Measurements from ENCODE around the gene CPXM2. TPM values are rescaled to one million over a fixed set of nuclear protein-coding genes. Genes with fewer than 3 reads are reported as not detected.

CPXM2 gene
- total and polyA plus RNA-seq, 4 donors = 0.05 to 0.92 (median 0.44) TPM

DNA sequence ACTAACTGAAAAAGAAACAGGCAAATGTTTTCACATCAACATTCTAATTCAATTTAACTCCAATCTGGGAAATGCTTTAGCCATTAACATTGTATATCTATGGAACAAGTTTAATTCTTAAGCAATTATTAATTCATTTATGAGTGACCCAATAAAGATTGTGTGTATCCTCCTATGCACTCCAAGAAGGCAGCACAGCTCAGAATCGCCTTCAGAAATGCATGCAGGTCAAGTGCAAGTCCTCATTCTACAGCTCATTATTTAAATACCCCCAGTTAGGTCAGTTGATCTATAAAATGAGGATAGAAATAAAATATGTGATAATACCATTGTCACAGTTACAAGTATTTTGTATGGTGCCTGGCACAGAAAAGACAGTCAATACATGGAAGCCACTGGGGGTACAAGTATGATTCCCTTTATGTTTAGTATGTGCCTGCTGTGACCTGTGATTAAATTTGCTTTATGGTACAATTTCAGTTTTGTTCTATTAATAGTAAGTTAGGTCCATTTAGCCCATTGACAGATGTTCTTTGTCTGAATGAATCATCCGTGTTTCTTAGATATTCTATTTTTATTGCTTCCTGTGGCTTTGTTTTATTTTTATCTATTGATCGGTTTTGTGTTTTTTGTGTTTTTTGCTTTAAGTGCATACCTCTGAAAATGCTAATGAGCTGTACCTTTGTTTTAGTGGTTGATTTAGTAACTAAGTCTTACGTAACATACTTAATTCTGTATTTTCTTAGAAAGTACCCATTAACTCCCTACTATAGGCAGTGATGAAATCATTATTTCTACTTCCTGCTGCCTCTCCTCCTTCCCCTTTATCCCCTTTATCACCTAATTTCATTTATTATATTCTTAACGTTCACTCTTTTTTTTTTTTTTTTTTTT is 42.8 kb downstream of the CPXM2 start:
- H3K36me3 ChIP-seq (ENCODE audit: control insufficient read depth in 4 of 4, insufficient read depth in 3 of 4, low read depth in 1 of 4, low read length in 3 of 4) = no peaks in the 10 kb centered on the region
- 63% methylated on average over 5 of the region's 5 CpGs for WGBS
- TF ChIP-seq RAD21 (IDR thresholded peaks at IDR 0.05) (no peak), FOXA1 (IDR thresholded peaks at IDR 0.05) (no peak), GABPA (IDR thresholded peaks at IDR 0.05 in 1 of 2, conservative IDR thresholded peaks at IDR 0.05 in 1 of 2) (no peak), HNF4G (IDR thresholded peaks at IDR 0.05) (no peak), RXRA (IDR thresholded peaks at IDR 0.05) (no peak), EGR1 (IDR thresholded peaks at IDR 0.05; ENCODE audit: low read depth in 2 of 2) (no peak), JUND (IDR thresholded peaks at IDR 0.05) (no peak)
- TF ChIP-seq, protein P1, sequence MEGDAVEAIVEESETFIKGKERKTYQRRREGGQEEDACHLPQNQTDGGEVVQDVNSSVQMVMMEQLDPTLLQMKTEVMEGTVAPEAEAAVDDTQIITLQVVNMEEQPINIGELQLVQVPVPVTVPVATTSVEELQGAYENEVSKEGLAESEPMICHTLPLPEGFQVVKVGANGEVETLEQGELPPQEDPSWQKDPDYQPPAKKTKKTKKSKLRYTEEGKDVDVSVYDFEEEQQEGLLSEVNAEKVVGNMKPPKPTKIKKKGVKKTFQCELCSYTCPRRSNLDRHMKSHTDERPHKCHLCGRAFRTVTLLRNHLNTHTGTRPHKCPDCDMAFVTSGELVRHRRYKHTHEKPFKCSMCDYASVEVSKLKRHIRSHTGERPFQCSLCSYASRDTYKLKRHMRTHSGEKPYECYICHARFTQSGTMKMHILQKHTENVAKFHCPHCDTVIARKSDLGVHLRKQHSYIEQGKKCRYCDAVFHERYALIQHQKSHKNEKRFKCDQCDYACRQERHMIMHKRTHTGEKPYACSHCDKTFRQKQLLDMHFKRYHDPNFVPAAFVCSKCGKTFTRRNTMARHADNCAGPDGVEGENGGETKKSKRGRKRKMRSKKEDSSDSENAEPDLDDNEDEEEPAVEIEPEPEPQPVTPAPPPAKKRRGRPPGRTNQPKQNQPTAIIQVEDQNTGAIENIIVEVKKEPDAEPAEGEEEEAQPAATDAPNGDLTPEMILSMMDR (IDR thresholded peaks at IDR 0.05; ENCODE audit: low read depth, low read length, missing input control) = no peak
- H3K9me3 ChIP-seq (ENCODE audit: control insufficient read depth in 4 of 4, low read length in 3 of 4) = peaks cover 0 to 2% (median 0%) of the 10 kb centered on the region in 4 donors
- peaks cover 0 to 3% (median 0%) of the 10 kb centered on the region in 4 donors for H3K27me3 ChIP-seq (ENCODE audit: control insufficient read depth in 4 of 4, insufficient read depth in 4 of 4, low read length in 3 of 4)
- DNase-seq (ENCODE audit: low spot score) = no peak
- no peak overlapping the region for H3K4me3 ChIP-seq (ENCODE audit: low read depth in 1 of 3, low read length in 3 of 3)
- H3K4me1 ChIP-seq (ENCODE audit: control insufficient read depth in 4 of 4, insufficient read depth in 4 of 4, low read length in 3 of 4) = no peaks in the 10 kb centered on the region
- no peak overlapping the region for H3K9ac ChIP-seq (ENCODE audit: low read depth in 1 of 2, low read length in 2 of 2)
- no peak overlapping the region for H3K27ac ChIP-seq (ENCODE audit: low read depth in 1 of 2, low read length in 2 of 2)

GRCh38 chr10:123847686-123848432 is 43.7 kb downstream of the CPXM2 start:
- Histone ChIP-seq H3K27ac (ENCODE audit: low read depth in 1 of 2, low read length in 2 of 2) (no peak overlapping the region), H3K27me3 (ENCODE audit: control insufficient read depth in 4 of 4, insufficient read depth in 4 of 4, low read length in 3 of 4) (no peaks in the 10 kb centered on the region), H3K4me1 (ENCODE audit: control insufficient read depth in 4 of 4, insufficient read depth in 4 of 4, low read length in 3 of 4) (no peaks in the 10 kb centered on the region), H3K36me3 (ENCODE audit: control insufficient read depth in 4 of 4, insufficient read depth in 3 of 4, low read depth in 1 of 4, low read length in 3 of 4) (no peaks in the 10 kb centered on the region), H3K9ac (ENCODE audit: low read depth in 1 of 2, low read length in 2 of 2) (no peak overlapping the region), H3K9me3 (ENCODE audit: control insufficient read depth in 4 of 4, low read length in 3 of 4) (peaks cover 0 to 2% (median 0%) of the 10 kb centered on the region in 4 donors), H3K4me3 (ENCODE audit: low read depth in 1 of 3, low read length in 3 of 3) (no peak overlapping the region)
- no peak for DNase-seq (ENCODE audit: low spot score)
- TF ChIP-seq, protein P1 (IDR thresholded peaks at IDR 0.05; ENCODE audit: low read depth, low read length, missing input control) = no peak
- no peak for TF ChIP-seq RAD21 (IDR thresholded peaks at IDR 0.05)
- TF ChIP-seq GABPA (IDR thresholded peaks at IDR 0.05 in 1 of 2, conservative IDR thresholded peaks at IDR 0.05 in 1 of 2) = no peak
- TF ChIP-seq RXRA (IDR thresholded peaks at IDR 0.05) = no peak
- no peak for TF ChIP-seq FOXA1 (IDR thresholded peaks at IDR 0.05)
- TF ChIP-seq, protein P2, sequence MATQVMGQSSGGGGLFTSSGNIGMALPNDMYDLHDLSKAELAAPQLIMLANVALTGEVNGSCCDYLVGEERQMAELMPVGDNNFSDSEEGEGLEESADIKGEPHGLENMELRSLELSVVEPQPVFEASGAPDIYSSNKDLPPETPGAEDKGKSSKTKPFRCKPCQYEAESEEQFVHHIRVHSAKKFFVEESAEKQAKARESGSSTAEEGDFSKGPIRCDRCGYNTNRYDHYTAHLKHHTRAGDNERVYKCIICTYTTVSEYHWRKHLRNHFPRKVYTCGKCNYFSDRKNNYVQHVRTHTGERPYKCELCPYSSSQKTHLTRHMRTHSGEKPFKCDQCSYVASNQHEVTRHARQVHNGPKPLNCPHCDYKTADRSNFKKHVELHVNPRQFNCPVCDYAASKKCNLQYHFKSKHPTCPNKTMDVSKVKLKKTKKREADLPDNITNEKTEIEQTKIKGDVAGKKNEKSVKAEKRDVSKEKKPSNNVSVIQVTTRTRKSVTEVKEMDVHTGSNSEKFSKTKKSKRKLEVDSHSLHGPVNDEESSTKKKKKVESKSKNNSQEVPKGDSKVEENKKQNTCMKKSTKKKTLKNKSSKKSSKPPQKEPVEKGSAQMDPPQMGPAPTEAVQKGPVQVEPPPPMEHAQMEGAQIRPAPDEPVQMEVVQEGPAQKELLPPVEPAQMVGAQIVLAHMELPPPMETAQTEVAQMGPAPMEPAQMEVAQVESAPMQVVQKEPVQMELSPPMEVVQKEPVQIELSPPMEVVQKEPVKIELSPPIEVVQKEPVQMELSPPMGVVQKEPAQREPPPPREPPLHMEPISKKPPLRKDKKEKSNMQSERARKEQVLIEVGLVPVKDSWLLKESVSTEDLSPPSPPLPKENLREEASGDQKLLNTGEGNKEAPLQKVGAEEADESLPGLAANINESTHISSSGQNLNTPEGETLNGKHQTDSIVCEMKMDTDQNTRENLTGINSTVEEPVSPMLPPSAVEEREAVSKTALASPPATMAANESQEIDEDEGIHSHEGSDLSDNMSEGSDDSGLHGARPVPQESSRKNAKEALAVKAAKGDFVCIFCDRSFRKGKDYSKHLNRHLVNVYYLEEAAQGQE (IDR thresholded peaks at IDR 0.05) = no peak
- no peak for TF ChIP-seq MAX (IDR thresholded peaks at IDR 0.05)
- TF ChIP-seq HNF4A (conservative IDR thresholded peaks at IDR 0.05) = no peak
- no peak for TF ChIP-seq ZBTB33 (IDR thresholded peaks at IDR 0.05)
- TF ChIP-seq, protein P3, sequence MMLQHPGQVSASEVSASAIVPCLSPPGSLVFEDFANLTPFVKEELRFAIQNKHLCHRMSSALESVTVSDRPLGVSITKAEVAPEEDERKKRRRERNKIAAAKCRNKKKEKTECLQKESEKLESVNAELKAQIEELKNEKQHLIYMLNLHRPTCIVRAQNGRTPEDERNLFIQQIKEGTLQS (IDR thresholded peaks at IDR 0.05) = no peak
- TF ChIP-seq JUND (IDR thresholded peaks at IDR 0.05) = no peak
- TF ChIP-seq EGR1 (IDR thresholded peaks at IDR 0.05; ENCODE audit: low read depth in 2 of 2) = no peak
- TF ChIP-seq NR2F2 (IDR thresholded peaks at IDR 0.05) = no peak
- no peak for TF ChIP-seq FOXA2 (IDR thresholded peaks at IDR 0.05)
- TF ChIP-seq HNF4G (IDR thresholded peaks at IDR 0.05) = no peak
- no peak for TF ChIP-seq YY1 (IDR thresholded peaks at IDR 0.05)
- TF ChIP-seq SP1 (IDR thresholded peaks at IDR 0.05) = no peak
- TF ChIP-seq TAF1 (conservative IDR thresholded peaks at IDR 0.05) = no peak
- WGBS = 60% methylated on average over 5 of the region's 5 CpGs
